K562 (cell line): ENCODE data around the gene TRAPPC4. TPM values are rescaled to one million over a fixed set of nuclear protein-coding genes. Genes with fewer than 3 reads are reported as not detected.

Experiments used
- BDP1 ChIP-seq: IDR thresholded peaks from 3 replicates; pipeline ENCODE4 v1.6.1; 2011; ENCODE audit not compliant: insufficient read length, insufficient read depth
- BMI1 ChIP-seq: fragments of 150-350 bp; IDR thresholded peaks from 2 replicates; pipeline ENCODE4 v1.6.1; 2014; ENCODE audit warnings: low read length
- GABPA ChIP-seq: fragments of 200-800 bp; sonication (Bioruptor generic); conservative IDR thresholded peaks from 2 replicates; pipeline ENCODE4 v1.6.1; 2016; ENCODE audit warnings: low read depth, missing genetic modification characterization, missing compliant biosample characterization
- L3MBTL2 ChIP-seq: fragments of 450-650 bp; IDR thresholded peaks from 2 replicates; pipeline ENCODE4 v1.6.1; 2016; ENCODE audit warnings: mild to moderate bottlenecking, moderate library complexity
- MED1 ChIP-seq: sonication (generic); formaldehyde crosslinking; IDR thresholded peaks from 2 replicates; pipeline ENCODE4 v1.8.1; 2023; ENCODE audit warnings: missing genetic modification reagents, borderline replicate concordance
- MYC ChIP-seq, 2 experiments: fragments of 250-450 bp in 1 of 2; sonication (Bioruptor Pico) in 1 of 2; IDR thresholded peaks; 2 replicates each; pipeline versions ENCODE4 v1.5.1 to v1.6.1; 2012 to 2021; ENCODE audit warnings: low read depth in 2 of 2, borderline replicate concordance in 1 of 2, improper control_type of control experiment in 1 of 2, low read length in 1 of 2, mild to moderate bottlenecking in 1 of 2, moderate library complexity in 1 of 2
- NELFE ChIP-seq: IDR thresholded peaks from 2 replicates; pipeline ENCODE4 v1.6.1; 2011; ENCODE audit warnings: mild to moderate bottlenecking; ENCODE audit not compliant: insufficient read depth, insufficient read length
- NR2C1 ChIP-seq, 2 experiments: fragments of 450-650 bp; IDR thresholded peaks; 2 replicates each; pipeline ENCODE4 v1.6.1; 2017; ENCODE audit warnings: mild to moderate bottlenecking in 2 of 2, antibody characterized with exemption in 1 of 2, inconsistent platforms in 1 of 2, missing compliant biosample characterization in 1 of 2, missing genetic modification characterization in 1 of 2
- OTX1 ChIP-seq: fragments of 450-650 bp; formaldehyde crosslinking; IDR thresholded peaks from 2 replicates; pipeline ENCODE4 v1.4.0; 2022; ENCODE audit warnings: mild to moderate bottlenecking
- PHB ChIP-seq: fragments of 250-450 bp; sonication (Bioruptor Pico); IDR thresholded peaks from 2 replicates; pipeline ENCODE4 v1.5.0; 2021
- PHTF2 ChIP-seq: fragments of 250-450 bp; sonication (Bioruptor Pico); IDR thresholded peaks from 2 replicates; pipeline ENCODE4 v1.5.0; 2021; ENCODE audit warnings: mild to moderate bottlenecking
- PPARD ChIP-seq: fragments of 250-450 bp; sonication (Bioruptor Pico); IDR thresholded peaks from 2 replicates; pipeline ENCODE4 v1.8.0; 2022; ENCODE audit warnings: inconsistent platforms, mild to moderate bottlenecking, moderate library complexity
- RBFOX2 ChIP-seq: fragments of 200-400 bp; formaldehyde crosslinking; IDR thresholded peaks from 2 replicates; pipeline ENCODE4 v1.6.1; 2017; ENCODE audit warnings: low read depth, mild to moderate bottlenecking, low read length, moderate library complexity
- RBM15 ChIP-seq: fragments of 200-400 bp; formaldehyde crosslinking; IDR thresholded peaks from 2 replicates; pipeline ENCODE4 v1.6.1; 2018; ENCODE audit warnings: mild to moderate bottlenecking, low read length, moderate library complexity; ENCODE audit not compliant: insufficient read depth
- SMARCA5 ChIP-seq: fragments of 450-650 bp; IDR thresholded peaks from 2 replicates; pipeline ENCODE4 v1.6.1; 2016
- STAG1 ChIP-seq: sonication (generic); formaldehyde crosslinking; IDR thresholded peaks from 2 replicates; pipeline ENCODE4 v1.5.0; 2020; ENCODE audit warnings: missing genetic modification reagents, borderline replicate concordance
- TEAD4 ChIP-seq, 2 experiments: sonication (generic) in 1 of 2; formaldehyde crosslinking in 1 of 2; IDR thresholded peaks; 2 replicates each; pipeline versions ENCODE4 v1.6.1 to v1.8.0; 2012 to 2022; ENCODE audit warnings: borderline replicate concordance in 1 of 2, inconsistent platforms in 1 of 2, low read length in 1 of 2, mild to moderate bottlenecking in 1 of 2, missing genetic modification reagents in 1 of 2
- ZNF316 ChIP-seq: fragments of 450-650 bp; IDR thresholded peaks from 2 replicates; pipeline ENCODE4 v1.6.1; 2016
- ZNF436 ChIP-seq: fragments of 250-450, 450-650 bp; sonication (Bioruptor Pico); formaldehyde crosslinking; IDR thresholded peaks from 2 replicates; pipeline ENCODE4 v1.7.0; 2020; ENCODE audit warnings: mild to moderate bottlenecking
- ZNF589 ChIP-seq: fragments of 200-800 bp; sonication (Bioruptor generic); IDR thresholded peaks from 2 replicates; pipeline ENCODE4 v1.6.1; 2016; ENCODE audit warnings: low read depth, missing genetic modification characterization, missing compliant biosample characterization
- ZNF699 ChIP-seq: fragments of 250-450 bp; sonication (Bioruptor Pico); IDR thresholded peaks from 2 replicates; pipeline ENCODE4 v1.8.0; 2021; ENCODE audit warnings: mild to moderate bottlenecking, moderate library complexity; ENCODE audit not compliant: insufficient replicate concordance
- ZSCAN29 ChIP-seq: fragments of 450-650 bp; IDR thresholded peaks from 2 replicates; pipeline ENCODE4 v1.6.1; 2017
- polyA plus RNA-seq, 8 experiments: library from polyadenylated mRNA; depleted of rRNA in 4 of 8; stranded (reverse) in 5 of 8; unstranded in 3 of 8; fragments of >200 nt; fragmentation: Nextera tagmentation in 2 of 8; fragmentation: Illumina TruSeq in 1 of 8; extraction: Ambion mirVana in 2 of 8; extraction: Trizol in 1 of 8; gene quantifications; 2 replicates each; pipeline versions ENCODE4 v1.2.1 to v1.2.3, GENCODE V29; 2011 to 2014; ENCODE audit warnings: inconsistent platforms in 1 of 8, missing spikeins in 1 of 8
- total RNA-seq, 7 experiments: library from RNA; depleted of rRNA in 6 of 7; stranded (reverse); fragments of >200 nt in 6 of 7; fragmentation: Illumina TruSeq in 2 of 7; extraction: Trizol in 2 of 7; gene quantifications; 2 replicates each; pipeline versions ENCODE4 v1.2.1 to v1.2.3, GENCODE V29; 2011 to 2021; ENCODE audit warnings: low replicate concordance in 1 of 7
- TF ChIP-seq, protein P1 (sequence below): fragments of 250-450 bp; sonication (Bioruptor Pico); IDR thresholded peaks from 2 replicates; pipeline ENCODE4 v1.5.0; 2020; ENCODE audit warnings: mild to moderate bottlenecking
- TF ChIP-seq, protein P2 (sequence below): fragments of 200-800 bp; sonication (Bioruptor generic); IDR thresholded peaks from 2 replicates; pipeline ENCODE4 v1.6.1; 2017; ENCODE audit warnings: missing genetic modification characterization, missing compliant biosample characterization
- TF ChIP-seq, protein P3 (sequence below): fragments of 250-450 bp; sonication (Bioruptor Pico); IDR thresholded peaks from 2 replicates; pipeline ENCODE4 v1.8.0; 2022; ENCODE audit warnings: inconsistent platforms, mild to moderate bottlenecking, moderate library complexity, borderline replicate concordance

Gene TRAPPC4
- total and polyA plus RNA-seq, 9 of the 15 experiments (the other 6 are each of a cell fraction or from before 2014, with no cell fraction given), result 121 to 524 (median 142) TPM

DNA sequence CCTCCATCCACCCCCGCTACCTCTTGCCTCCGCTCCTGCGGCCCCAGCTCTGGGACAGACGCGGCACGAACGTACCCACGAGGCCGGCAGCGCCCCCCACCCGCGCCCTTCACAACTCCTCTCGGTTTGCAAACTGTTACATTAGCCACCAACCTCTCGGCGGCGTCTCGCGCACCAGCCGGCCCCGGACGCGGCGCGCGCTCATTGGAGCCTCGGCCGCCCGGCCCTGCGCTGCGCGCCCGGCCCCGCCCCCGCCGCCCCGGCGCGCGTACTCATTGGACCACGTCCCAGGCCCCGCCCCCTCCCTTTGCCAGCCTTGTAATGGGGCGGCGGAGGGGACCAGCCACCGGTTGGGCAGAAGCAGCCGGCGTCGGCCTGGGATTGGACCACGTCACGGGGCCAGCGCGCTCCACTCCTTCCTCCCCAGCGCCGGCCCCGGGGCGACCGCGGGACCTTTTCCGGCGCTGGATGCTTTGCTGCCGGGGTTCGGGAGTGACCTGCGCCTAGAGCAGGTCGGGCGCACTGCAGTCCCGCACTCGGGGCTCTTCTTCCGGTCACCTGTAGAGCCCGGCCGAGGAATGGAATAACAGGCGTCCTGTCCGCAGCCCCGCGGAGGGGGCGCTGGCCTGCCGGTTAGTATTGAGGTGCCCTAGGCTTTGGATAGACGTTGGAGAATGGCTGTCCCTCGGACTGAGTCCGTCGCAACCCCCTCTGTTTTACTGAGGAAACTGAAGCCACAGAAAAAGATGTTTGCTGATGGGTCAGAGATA, 38.6 kb downstream of the TRAPPC4 start, which contains the start of gene HYOU1 (continued):
- TF ChIP-seq PHTF2 (CRISPR knock-in tag) (no peak), TEAD4 (IDR thresholded peaks at IDR 0.05; ENCODE audit: low read length) (no peak), TEAD4 (CRISPR knock-in tag; IDR thresholded peaks at IDR 0.05; ENCODE audit: borderline replicate concordance) (no peak), GABPA (tag) (peak; percentile 91), RBM15 (no peak), STAG1 (CRISPR knock-in tag) (no peak), SMARCA5 (no peak), NR2C1 (IDR thresholded peaks at IDR 0.05) (peak; percentile 87), NR2C1 (tag; IDR thresholded peaks at IDR 0.05) (peak; percentile 87), ZNF589 (0 out of 2 replicates have a peak, but pooled peaks have one; percentile 40), ZSCAN29 (no peak), ZNF699 (no peak), PHB (CRISPR knock-in tag) (no peak; the same call in 1 of the 2 replicates), NELFE (no peak), OTX1 (CRISPR knock-in tag) (no peak), RBFOX2 (peak; percentile 98), PPARD (CRISPR knock-in tag) (no peak), BDP1 (no peak), ZNF436 (CRISPR knock-in tag) (no peak), ZNF316 (no peak), MYC (IDR thresholded peaks at IDR 0.05; ENCODE audit: low read depth, low read length) (peak; percentile 95), MYC (CRISPR knock-in tag; IDR thresholded peaks at IDR 0.05; ENCODE audit: borderline replicate concordance, low read depth) (no peak; the same call in 1 of the 2 replicates), MED1 (no peak), BMI1 (no peak), L3MBTL2 (no peak; the same call in none of the 2 replicates)
- TF ChIP-seq, protein P1, sequence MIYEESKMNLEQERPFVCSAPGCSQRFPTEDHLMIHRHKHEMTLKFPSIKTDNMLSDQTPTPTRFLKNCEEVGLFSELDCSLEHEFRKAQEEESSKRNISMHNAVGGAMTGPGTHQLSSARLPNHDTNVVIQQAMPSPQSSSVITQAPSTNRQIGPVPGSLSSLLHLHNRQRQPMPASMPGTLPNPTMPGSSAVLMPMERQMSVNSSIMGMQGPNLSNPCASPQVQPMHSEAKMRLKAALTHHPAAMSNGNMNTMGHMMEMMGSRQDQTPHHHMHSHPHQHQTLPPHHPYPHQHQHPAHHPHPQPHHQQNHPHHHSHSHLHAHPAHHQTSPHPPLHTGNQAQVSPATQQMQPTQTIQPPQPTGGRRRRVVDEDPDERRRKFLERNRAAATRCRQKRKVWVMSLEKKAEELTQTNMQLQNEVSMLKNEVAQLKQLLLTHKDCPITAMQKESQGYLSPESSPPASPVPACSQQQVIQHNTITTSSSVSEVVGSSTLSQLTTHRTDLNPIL (CRISPR knock-in tag), result no peak
- TF ChIP-seq, protein P2, sequence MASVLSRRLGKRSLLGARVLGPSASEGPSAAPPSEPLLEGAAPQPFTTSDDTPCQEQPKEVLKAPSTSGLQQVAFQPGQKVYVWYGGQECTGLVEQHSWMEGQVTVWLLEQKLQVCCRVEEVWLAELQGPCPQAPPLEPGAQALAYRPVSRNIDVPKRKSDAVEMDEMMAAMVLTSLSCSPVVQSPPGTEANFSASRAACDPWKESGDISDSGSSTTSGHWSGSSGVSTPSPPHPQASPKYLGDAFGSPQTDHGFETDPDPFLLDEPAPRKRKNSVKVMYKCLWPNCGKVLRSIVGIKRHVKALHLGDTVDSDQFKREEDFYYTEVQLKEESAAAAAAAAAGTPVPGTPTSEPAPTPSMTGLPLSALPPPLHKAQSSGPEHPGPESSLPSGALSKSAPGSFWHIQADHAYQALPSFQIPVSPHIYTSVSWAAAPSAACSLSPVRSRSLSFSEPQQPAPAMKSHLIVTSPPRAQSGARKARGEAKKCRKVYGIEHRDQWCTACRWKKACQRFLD (CRISPR knock-in tag), result peak; percentile 80
- TF ChIP-seq, protein P3, sequence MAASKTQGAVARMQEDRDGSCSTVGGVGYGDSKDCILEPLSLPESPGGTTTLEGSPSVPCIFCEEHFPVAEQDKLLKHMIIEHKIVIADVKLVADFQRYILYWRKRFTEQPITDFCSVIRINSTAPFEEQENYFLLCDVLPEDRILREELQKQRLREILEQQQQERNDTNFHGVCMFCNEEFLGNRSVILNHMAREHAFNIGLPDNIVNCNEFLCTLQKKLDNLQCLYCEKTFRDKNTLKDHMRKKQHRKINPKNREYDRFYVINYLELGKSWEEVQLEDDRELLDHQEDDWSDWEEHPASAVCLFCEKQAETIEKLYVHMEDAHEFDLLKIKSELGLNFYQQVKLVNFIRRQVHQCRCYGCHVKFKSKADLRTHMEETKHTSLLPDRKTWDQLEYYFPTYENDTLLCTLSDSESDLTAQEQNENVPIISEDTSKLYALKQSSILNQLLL (CRISPR knock-in tag), result no peak
